AG04450 (cell line): ENCODE data around the gene USP16. TPM values are rescaled to one million over a fixed set of nuclear protein-coding genes. Genes with fewer than 3 reads are reported as not detected.
"Not testable (repeated sequence)": the region's sequence is repeated elsewhere in the genome, so short reads cannot be mapped to it uniquely, and the experiment has no call there.

ENCODE experiments used
- CTCF ChIA-PET: fragments of 300-600, 350-600 bp; formaldehyde crosslinking; extraction: SDS; loops from one replicate; lab custom pipeline; 2022; ENCODE audit warnings: antibody characterized with exemption, inconsistent platforms; lab: Charles Lee
- POLR2A ChIA-PET: fragments of 350-600 bp; formaldehyde crosslinking; extraction: SDS; loops from one replicate; lab custom pipeline; 2021; ENCODE audit warnings: antibody characterized with exemption, inconsistent platforms; lab: Yijun Ruan, JAX
- DNase-seq: peaks from one replicate; pipeline ENCODE4 v3.0.0-alpha.2; 2011; ENCODE audit warnings: low read depth, low spot score
- H3K27ac ChIP-seq: one replicate; pipeline ENCODE4 v1.5.1; 2012; ENCODE audit warnings: low read depth, low read length, control low read depth
- H3K27me3 ChIP-seq: one replicate; pipeline ENCODE4 v1.6.0; 2012; ENCODE audit warnings: low read length; ENCODE audit not compliant: control insufficient read depth, insufficient read depth
- H3K4me3 ChIP-seq: 2 replicates; pipeline ENCODE4 v1.5.1; 2011; ENCODE audit warnings: mild to moderate bottlenecking, low read depth, low read length, control low read depth
- H3K9me3 ChIP-seq: 2 replicates; pipeline ENCODE4 v1.5.1; 2012; ENCODE audit warnings: low read length; ENCODE audit not compliant: control insufficient read depth, insufficient read depth
- polyA plus RNA-seq: library from polyadenylated mRNA; depleted of rRNA; stranded (reverse); fragments of >200 nt; gene quantifications from 2 replicates; pipeline ENCODE4 v1.2.3, GENCODE V29; 2011
- TF ChIP-seq, protein P1 (sequence below): IDR thresholded peaks from 2 replicates; pipeline ENCODE4 v1.5.1; 2011; ENCODE audit warnings: low read depth, low read length, control low read depth, inconsistent platforms

The USP16 gene
- polyA plus RNA-seq, 1 experiment: 35.6 TPM

DNA sequence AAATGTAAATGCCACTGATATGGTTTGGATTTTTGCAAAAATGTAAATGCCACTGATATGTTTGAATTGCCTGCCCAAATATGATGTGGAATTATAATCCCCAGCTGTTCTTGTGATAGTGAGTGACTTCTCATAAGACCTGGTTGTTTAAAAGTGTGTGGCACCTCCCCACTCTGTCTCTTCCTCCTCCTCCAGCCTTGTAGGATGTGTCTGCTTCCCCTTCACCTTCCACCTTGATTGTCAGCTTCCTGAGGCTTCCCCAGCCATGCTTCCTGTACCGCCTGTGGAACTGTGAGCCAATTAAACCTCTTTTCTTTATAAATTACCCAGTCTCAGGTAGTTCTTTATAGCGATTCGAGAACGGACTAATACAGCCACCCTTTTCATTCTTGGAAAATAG lies 50.3 kb downstream of the USP16 start:
- no peak overlapping the region for H3K27ac ChIP-seq
- POLR2A ChIA-PET: no interaction called here

DNA sequence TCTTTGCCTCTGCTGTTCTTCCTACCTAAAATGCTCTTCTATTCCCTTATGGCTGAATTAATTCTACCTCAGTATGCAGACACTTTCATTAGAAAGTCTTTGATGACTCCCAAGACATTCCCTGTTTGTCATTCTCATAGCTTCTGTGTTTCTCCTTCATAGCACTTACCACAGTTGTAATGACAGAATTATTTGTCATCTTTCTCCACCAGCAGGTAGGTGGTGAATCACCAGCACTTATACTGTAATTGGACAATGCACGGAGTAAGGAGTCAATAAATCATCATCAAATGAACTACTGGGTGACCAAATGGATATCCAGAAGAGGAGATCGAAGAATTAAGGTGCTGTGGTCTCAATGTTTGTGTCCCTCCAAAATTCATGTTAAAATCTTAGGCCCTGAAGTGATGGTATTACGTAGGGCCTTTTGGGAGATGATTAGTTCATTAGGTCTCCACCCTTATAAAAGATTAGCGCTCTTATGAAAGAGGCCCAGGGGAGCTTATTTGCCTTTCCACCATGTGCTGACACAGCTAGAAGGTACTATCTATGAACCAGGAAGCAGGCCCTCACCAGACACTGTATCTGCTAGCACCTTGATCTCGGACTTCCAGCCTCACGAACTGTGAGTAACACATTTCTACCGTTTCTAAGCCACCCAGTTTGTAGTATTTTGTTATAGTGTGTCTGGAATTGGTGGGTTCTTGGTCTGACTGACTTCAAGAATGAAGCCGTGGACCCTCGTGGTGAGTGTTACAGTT lies 51.4 kb downstream of the USP16 start:
- POLR2A ChIA-PET: interaction anchor here (0.9 to 1.2 kb wide), 2 partner anchors 222 to 224 kb away, joined by 3 to 4 read pairs; partner anchors contain the start of gene BACH1
- Histone ChIP-seq H3K4me3 (no peak overlapping the region), H3K27ac (no peak overlapping the region), H3K27me3 (no peaks in the 10 kb centered on the region), H3K9me3 (no peaks in the 10 kb centered on the region; the same call in 1 of the 2 replicates)
- TF ChIP-seq, protein P1, sequence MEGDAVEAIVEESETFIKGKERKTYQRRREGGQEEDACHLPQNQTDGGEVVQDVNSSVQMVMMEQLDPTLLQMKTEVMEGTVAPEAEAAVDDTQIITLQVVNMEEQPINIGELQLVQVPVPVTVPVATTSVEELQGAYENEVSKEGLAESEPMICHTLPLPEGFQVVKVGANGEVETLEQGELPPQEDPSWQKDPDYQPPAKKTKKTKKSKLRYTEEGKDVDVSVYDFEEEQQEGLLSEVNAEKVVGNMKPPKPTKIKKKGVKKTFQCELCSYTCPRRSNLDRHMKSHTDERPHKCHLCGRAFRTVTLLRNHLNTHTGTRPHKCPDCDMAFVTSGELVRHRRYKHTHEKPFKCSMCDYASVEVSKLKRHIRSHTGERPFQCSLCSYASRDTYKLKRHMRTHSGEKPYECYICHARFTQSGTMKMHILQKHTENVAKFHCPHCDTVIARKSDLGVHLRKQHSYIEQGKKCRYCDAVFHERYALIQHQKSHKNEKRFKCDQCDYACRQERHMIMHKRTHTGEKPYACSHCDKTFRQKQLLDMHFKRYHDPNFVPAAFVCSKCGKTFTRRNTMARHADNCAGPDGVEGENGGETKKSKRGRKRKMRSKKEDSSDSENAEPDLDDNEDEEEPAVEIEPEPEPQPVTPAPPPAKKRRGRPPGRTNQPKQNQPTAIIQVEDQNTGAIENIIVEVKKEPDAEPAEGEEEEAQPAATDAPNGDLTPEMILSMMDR: no peak
- no peak for DNase-seq
- CTCF ChIA-PET: interaction anchor here (1.6 to 2.5 kb wide), 3 partner anchors 14 to 296 kb away, joined by 5 to 10 read pairs (median 6); no protein-coding TSS in a partner anchor

More for the DNA sequence above, 50.3 kb downstream of the USP16 start:
- Histone ChIP-seq H3K4me3 (no peak overlapping the region), H3K27me3 (no peaks in the 10 kb centered on the region), H3K9me3 (no peaks in the 10 kb centered on the region; the same call in 1 of the 2 replicates)
- TF ChIP-seq, protein P1: no peak
- no peak for DNase-seq
- CTCF ChIA-PET: interaction anchor here (2.0 kb wide), 1 partner anchor 297 kb away, joined by 5 read pairs; no protein-coding TSS in a partner anchor

DNA sequence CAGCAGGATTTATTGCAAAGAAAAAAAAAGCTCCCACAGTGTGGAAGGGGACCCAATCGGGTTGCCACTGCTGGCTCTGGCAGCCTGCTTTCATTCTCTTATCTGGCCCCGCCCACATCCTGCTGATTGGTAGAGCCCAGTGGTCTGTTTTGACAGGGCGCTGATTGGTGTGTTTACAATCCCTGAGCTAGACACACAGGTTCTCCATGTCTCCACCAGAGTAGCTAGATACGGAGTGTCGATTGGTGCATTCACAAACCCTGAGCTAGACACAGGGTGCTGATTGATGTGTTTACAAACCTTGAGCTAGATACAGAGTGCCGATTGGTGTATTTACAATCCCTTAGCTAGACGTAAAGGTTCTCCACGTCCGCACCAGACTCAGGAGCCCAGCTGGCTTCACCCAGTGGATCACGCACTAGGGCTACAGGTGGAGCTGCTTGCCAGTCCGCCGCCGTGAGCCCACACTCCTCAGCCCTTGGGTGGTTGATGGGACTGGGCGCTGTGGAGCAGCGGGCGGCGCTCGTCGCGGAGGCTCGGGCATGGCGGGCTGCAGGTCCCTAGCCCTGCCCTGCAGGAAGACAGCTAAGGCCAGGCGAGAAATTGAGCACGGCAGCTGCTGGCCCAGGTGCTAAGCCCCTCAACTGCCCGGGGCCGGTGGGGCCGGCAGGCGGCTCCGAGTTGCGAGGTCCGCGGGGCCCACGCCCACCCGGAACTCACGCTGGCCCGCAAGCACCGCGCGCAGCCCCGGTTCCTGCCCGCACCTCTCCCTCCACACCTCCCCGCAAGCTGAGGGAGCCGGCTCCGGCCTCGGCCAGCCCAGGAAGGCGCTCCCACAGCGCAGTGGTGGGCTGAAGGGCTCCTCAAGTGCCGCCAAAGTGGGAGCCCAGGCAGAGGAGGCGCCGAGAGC lies 52.5 kb downstream of the USP16 start:
- not testable (repeated sequence) for DNase-seq, H3K9me3 ChIP-seq, H3K27me3 ChIP-seq
- Histone ChIP-seq H3K4me3 (peak overlapping the region; percentile 53), H3K27ac (peak overlapping the region; percentile 70)
- ChIA-PET POLR2A (interaction anchor here (0.7 to 1.2 kb wide), 3 partner anchors 53 to 223 kb away, joined by 3 to 4 read pairs (median 3); partner anchors contain the start of genes BACH1 and USP16), CTCF (interaction anchor here (1.6 to 2.5 kb wide), 3 partner anchors 13 to 295 kb away, joined by 5 to 10 read pairs (median 6); no protein-coding TSS in a partner anchor)

DNA sequence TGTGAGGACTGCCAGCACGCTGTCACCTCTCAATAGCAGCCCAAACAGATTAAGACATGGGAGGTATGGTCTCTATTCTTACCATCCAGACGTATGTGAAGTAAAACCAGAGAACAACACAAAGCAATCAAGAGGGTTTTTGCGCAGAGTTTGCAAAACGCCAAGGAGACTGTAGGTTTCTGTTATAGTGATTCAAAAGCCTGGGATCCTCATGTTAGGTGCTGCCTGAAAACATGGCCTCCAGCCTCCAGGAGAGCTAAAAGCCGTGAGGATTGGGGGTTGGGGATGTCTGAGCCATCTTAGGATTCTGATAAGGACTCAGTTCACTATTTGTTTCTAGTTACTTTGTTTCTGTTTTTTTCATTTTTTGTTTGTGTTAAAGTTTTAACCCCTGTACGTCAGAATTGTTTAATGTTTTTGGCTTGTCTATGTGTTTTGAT lies 53.2 kb downstream of the USP16 start:
- DNase-seq: no peak
- H3K27me3 ChIP-seq: no peaks in the 10 kb centered on the region
- TF ChIP-seq, protein P1: no peak
- peak overlapping the region; percentile 53 for H3K4me3 ChIP-seq
- H3K27ac ChIP-seq: peak overlapping the region; percentile 70
- CTCF ChIA-PET: interaction anchor here (1.6 to 2.5 kb wide), 2 partner anchors 12 to 87 kb away, joined by 6 to 10 read pairs; no protein-coding TSS in a partner anchor
- POLR2A ChIA-PET: no interaction called here
- H3K9me3 ChIP-seq: no peaks in the 10 kb centered on the region; the same call in 1 of the 2 replicates
